ENCODE results near the gene KCND1. TPM values are rescaled to one million over a fixed set of nuclear protein-coding genes. Genes with fewer than 3 reads are reported as not detected.
A peak's percentile ranks its signal among the peaks of the same experiment; 100 is the strongest.

Gene KCND1
- total RNA-seq, 1 experiment from 2014 or later: 0.51 TPM

GRCh38 chrX:49002091-49002935 lies 30.7 kb upstream of the KCND1 start, which contains the start of gene GRIPAP1:
Gene GRIPAP1, minus strand, starts transcription at chrX:49002264. Its CDS starts 35 bp downstream, at chrX:49002229.
- no peaks in the 10 kb centered on the region for H3K27me3 ChIP-seq (ENCODE audit: low read length)
- H3K79me2 ChIP-seq (ENCODE audit: low read length): peaks cover 15% of the 10 kb centered on the region
- ChIA-PET CTCF (interaction anchor here (0.5 kb wide), 1 partner anchor 41 kb away, joined by 7 read pairs; the partner anchor contains the start of gene TFE3), POLR2A (ENCODE audit: unreplicated experiment) (interaction anchor here (0.5 to 0.7 kb wide), 3 partner anchors 41 to 186 kb away, joined by 4 to 12 read pairs (median 4); partner anchors contain the start of gene TFE3)
- ATAC-seq (peak; percentile 71), DNase-seq (peak; percentile 88)
- H3K9ac ChIP-seq (ENCODE audit: low read length): peak within 1 kb of the TSS; percentile 81
- intact Hi-C loops (cut with micrococcal nuclease): loop anchor here (1.0 kb wide), 1 partner anchor 41 kb away; the partner anchor contains the start of gene TFE3
- no peaks in the 10 kb centered on the region for H3F3A ChIP-seq (ENCODE audit: low read length, unreplicated experiment)
- H3K36me3 ChIP-seq (ENCODE audit: low read depth, low read length): peaks cover 4% of the 10 kb centered on the region; the same call in 1 of the 2 replicates
- H3K4me2 ChIP-seq (ENCODE audit: low read length): peak within 1 kb of the TSS; percentile 97
- H3K4me3 ChIP-seq (ENCODE audit: low read length): peak within 1 kb of the TSS; percentile 93
- TF ChIP-seq EZH2 (IDR thresholded peaks at IDR 0.05; ENCODE audit: low read length, unreplicated experiment) (no peak), EZH2phosphoT487 (IDR thresholded peaks at IDR 0.05; ENCODE audit: borderline replicate concordance, low read length) (no peak), CTCF (conservative IDR thresholded peaks at IDR 0.05; ENCODE audit: low read depth, low read length) (no peak)
- BruUV-seq (replicated peaks): TSS peak; percentile 98
- peak within 1 kb of the TSS; percentile 64 for H3K27ac ChIP-seq (ENCODE audit: low read length)
- H4K20me1 ChIP-seq (ENCODE audit: low read length): no peaks in the 10 kb centered on the region
- H3K9me2 ChIP-seq (replicated peaks; ENCODE audit: low read length): 0 out of 2 replicates have a peak, but pooled peaks cover 3% of the 10 kb centered on the region
- no peaks in the 10 kb centered on the region for H3K4me1 ChIP-seq (ENCODE audit: insufficient read depth, low read length)
- peak within 1 kb of the TSS; percentile 93 for H2AFZ ChIP-seq (ENCODE audit: low read length)
- H3K9me3 ChIP-seq (ENCODE audit: low read length): no peaks in the 10 kb centered on the region

- Histone ChIP-seq H3K4me1 (ENCODE audit: insufficient read depth, low read length) (no peaks in the 10 kb centered on the region), H3K36me3 (ENCODE audit: low read depth, low read length) (peaks cover 11% of the 10 kb centered on the region), H3K9me3 (ENCODE audit: low read length) (no peaks in the 10 kb centered on the region), H4K20me1 (ENCODE audit: low read length) (no peaks in the 10 kb centered on the region), H3K4me2 (ENCODE audit: low read length) (peak overlapping the region; percentile 97), H3K9ac (ENCODE audit: low read length) (peak overlapping the region; percentile 81), H3K27ac (ENCODE audit: low read length) (peak overlapping the region; percentile 64), H3K79me2 (ENCODE audit: low read length) (peaks cover 15% of the 10 kb centered on the region), H3K27me3 (ENCODE audit: low read length) (no peaks in the 10 kb centered on the region), H3F3A (ENCODE audit: low read length, unreplicated experiment) (no peaks in the 10 kb centered on the region), H3K4me3 (ENCODE audit: low read length) (peak overlapping the region; percentile 93), H2AFZ (ENCODE audit: low read length) (peak overlapping the region; percentile 93), H3K9me2 (replicated peaks; ENCODE audit: low read length) (0 out of 2 replicates have a peak, but pooled peaks cover 3% of the 10 kb centered on the region)
- intact Hi-C loops (cut with micrococcal nuclease): loop anchor here (1.0 kb wide), 1 partner anchor 42 kb away; the partner anchor contains the start of gene TFE3
- ChIA-PET POLR2A (ENCODE audit: unreplicated experiment) (interaction anchor here (0.7 kb wide), 1 partner anchor 42 kb away, joined by 12 read pairs; the partner anchor contains the start of gene TFE3), CTCF (no interaction called here)
- peak; percentile 11; the same call in 1 of the 2 replicates for ATAC-seq
- BruUV-seq (replicated peaks): TSS peak; percentile 47
- no peak for TF ChIP-seq CTCF (conservative IDR thresholded peaks at IDR 0.05; ENCODE audit: low read depth, low read length)
- no peak for TF ChIP-seq EZH2phosphoT487 (IDR thresholded peaks at IDR 0.05; ENCODE audit: borderline replicate concordance, low read length)
- TF ChIP-seq EZH2 (IDR thresholded peaks at IDR 0.05; ENCODE audit: low read length, unreplicated experiment): no peak
- peak; percentile 24 for DNase-seq
Measured at GRCh38 chrX:49001521-49002090, 30.0 kb upstream of the KCND1 start.

Measured in PC-3 (cell line).